Glutamatergic neuron (in vitro differentiated cells): ENCODE data around the gene HLA-F. TPM values are rescaled to one million over a fixed set of nuclear protein-coding genes. Genes with fewer than 3 reads are reported as not detected.

Source experiments
- DNase-seq: peaks from one replicate; pipeline ENCODE4 v3.0.0; 2022
- H3K27ac Mint-ChIP-seq: one replicate; pipeline ENCODE4 v1.8.0; 2020; ENCODE audit warnings: mild to moderate bottlenecking, mixed read lengths, inconsistent platforms; ENCODE audit not compliant: unreplicated experiment
- H3K27me3 Mint-ChIP-seq: one replicate; pipeline ENCODE4 v1.8.0; 2020; ENCODE audit warnings: mild to moderate bottlenecking, moderate library complexity, mixed read lengths, inconsistent platforms; ENCODE audit not compliant: unreplicated experiment
- H3K36me3 Mint-ChIP-seq: one replicate; pipeline ENCODE4 v1.8.0; 2020; ENCODE audit warnings: mild to moderate bottlenecking, mixed read lengths, inconsistent platforms; ENCODE audit not compliant: unreplicated experiment
- H3K4me1 Mint-ChIP-seq: one replicate; pipeline ENCODE4 v1.8.0; 2020; ENCODE audit warnings: mild to moderate bottlenecking, low read depth, mixed read lengths, inconsistent platforms; ENCODE audit not compliant: unreplicated experiment
- H3K4me3 Mint-ChIP-seq: one replicate; pipeline ENCODE4 v1.8.0; 2020; ENCODE audit warnings: mild to moderate bottlenecking, mixed read lengths, inconsistent platforms; ENCODE audit not compliant: unreplicated experiment
- H3K9me3 Mint-ChIP-seq: one replicate; pipeline ENCODE4 v1.8.0; 2020; ENCODE audit warnings: mild to moderate bottlenecking, moderate library complexity, mixed read lengths, inconsistent platforms; ENCODE audit not compliant: unreplicated experiment
- CTCF ChIP-seq: fragments of 200-600 bp; sonication (generic); IDR thresholded peaks from one replicate; pipeline ENCODE4 v1.5.0; 2021; ENCODE audit not compliant: partially characterized antibody, unreplicated experiment
- total RNA-seq: library from RNA; stranded (reverse); fragmentation: NEBNext Ultra II Directional; extraction: Animal tissue kit (Norgen Biotek cat#: 25700); gene quantifications from one replicate; pipeline ENCODE4 v1.2.1, GENCODE V29; 2021; ENCODE audit not compliant: unreplicated experiment

HLA-F gene
- total RNA-seq, 1 donor from 2014 or later = 1.9 TPM

DNA sequence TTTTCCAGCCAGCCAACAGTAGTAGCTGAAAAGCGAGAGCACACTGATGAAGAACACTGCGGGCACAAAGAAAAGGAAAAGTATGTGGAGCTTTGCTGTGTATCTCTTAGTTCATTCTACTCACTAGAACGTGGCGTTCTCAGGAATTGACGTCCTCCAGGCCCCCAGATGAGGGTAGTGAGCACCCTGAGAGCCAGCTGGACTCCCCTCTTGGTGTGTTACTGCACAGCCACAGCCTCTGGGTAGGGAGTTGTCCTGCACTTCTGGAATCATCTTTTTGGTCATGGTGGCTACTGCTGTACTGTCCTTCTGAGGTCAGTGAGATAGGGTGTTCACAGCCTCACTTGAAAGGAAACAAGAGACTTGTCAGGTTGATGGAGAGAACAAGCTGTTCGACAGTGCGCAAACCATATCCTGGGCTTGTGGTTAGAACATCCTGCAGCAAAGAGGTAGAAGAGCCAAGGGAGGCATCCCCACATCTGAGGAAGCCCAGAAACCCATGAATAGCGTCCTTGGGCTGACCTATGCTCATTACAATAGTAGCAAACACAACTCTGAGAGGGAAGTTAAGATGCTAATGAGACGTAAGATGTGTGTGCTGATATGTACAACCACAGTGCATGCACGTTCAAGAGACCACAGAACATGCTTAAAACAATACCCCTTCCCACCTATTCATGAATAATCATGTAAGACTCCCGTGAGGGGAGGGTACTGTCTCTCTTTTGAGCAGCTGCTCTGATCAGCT is 14.6 kb upstream of the HLA-F start:
- Mint-ChIP-seq H3K36me3 (peaks cover 3% of the 10 kb centered on the region), H3K4me3 (no peak overlapping the region), H3K27ac (no peak overlapping the region), H3K4me1 (peaks cover 5% of the 10 kb centered on the region), H3K9me3 (peaks cover 2% of the 10 kb centered on the region), H3K27me3 (no peaks in the 10 kb centered on the region)
- DNase-seq = no peak
- TF ChIP-seq CTCF = no peak

DNA sequence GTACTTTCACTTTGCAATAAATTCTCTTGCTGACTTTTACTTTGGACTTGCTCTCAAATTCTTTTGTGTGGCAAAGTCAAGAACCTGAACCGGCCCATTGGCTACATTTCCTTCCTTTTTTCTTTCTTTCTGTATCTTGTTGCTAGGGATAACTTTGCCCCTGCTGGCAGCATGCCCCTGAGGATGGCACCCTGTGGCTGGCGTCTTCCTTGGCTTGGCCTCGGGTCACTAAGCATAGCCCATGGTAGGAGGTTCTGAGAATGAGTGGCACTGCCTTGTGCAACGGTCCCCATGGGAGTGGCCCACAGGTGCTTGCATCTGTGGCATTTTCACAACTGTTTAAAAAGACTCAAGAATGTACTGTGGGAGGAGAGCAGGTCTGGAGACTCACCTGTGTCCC is 14.0 kb upstream of the HLA-F start:
- Mint-ChIP-seq H3K9me3 (peaks cover 2% of the 10 kb centered on the region), H3K27ac (no peak overlapping the region), H3K4me3 (no peak overlapping the region), H3K36me3 (peaks cover 3% of the 10 kb centered on the region), H3K4me1 (peaks cover 5% of the 10 kb centered on the region), H3K27me3 (no peaks in the 10 kb centered on the region)
- no peak for DNase-seq
- TF ChIP-seq CTCF = no peak

GRCh38 chr6:29710281-29710941 is 12.8 kb upstream of the HLA-F start:
- Mint-ChIP-seq H3K36me3 (peaks cover 3% of the 10 kb centered on the region), H3K9me3 (peaks cover 2% of the 10 kb centered on the region), H3K4me1 (peaks cover 5% of the 10 kb centered on the region), H3K27ac (no peak overlapping the region), H3K27me3 (no peaks in the 10 kb centered on the region), H3K4me3 (no peak overlapping the region)
- no peak for TF ChIP-seq CTCF
- no peak for DNase-seq

DNA sequence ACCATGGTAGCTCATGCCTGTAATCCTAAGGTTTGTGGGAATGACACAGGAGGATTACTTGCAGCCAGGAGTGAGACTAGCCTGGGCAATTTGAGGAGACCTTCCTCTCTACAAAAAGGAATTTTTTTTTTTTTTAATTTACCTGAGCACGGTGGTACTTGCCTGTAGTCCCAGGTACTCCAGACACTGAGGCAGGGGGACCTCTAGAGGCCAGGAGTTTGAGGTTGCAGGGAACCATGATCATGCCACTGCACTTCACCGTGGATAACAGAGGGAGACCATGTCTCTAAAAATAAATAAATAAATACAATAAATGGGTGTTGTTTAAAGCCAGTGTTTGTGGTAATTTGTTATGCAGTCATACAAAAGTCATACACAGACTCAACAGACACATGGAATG is 2.4 kb upstream of the HLA-F start:
- Mint-ChIP-seq H3K27me3 (peaks cover 19% of the 10 kb centered on the region), H3K36me3 (no peaks in the 10 kb centered on the region), H3K4me1 (no peaks in the 10 kb centered on the region), H3K9me3 (no peaks in the 10 kb centered on the region), H3K4me3 (no peak overlapping the region), H3K27ac (no peak overlapping the region)
- no peak for DNase-seq
- TF ChIP-seq CTCF = no peak
